Activated B cell treated with CpG ODN at 0.5 μM for 24 hours (primary cell): Measurements from ENCODE around the gene CAMK2D. TPM values are rescaled to one million over a fixed set of nuclear protein-coding genes. Genes with fewer than 3 reads are reported as not detected.
A peak's percentile ranks its signal among the peaks of the same experiment; 100 is the strongest.

Source experiments
- ATAC-seq: fragments of 200-7000 bp; cut with Tn5 transposase; one replicate; pipeline ENCODE4 v1.10.0; 2021; ENCODE audit warnings: low read depth, mild to moderate bottlenecking, moderate library complexity
- CTCF ChIA-PET: fragments of 350-600 bp; sonication (Branson Sonifier 250); formaldehyde crosslinking; loops from one replicate; lab custom pipeline; 2021; ENCODE audit warnings: antibody characterized with exemption; lab: Charles Lee
- POLR2A ChIA-PET: fragments of 350-600 bp; sonication (Branson Sonifier 250); formaldehyde crosslinking; loops from one replicate; lab custom pipeline; 2021; ENCODE audit warnings: antibody characterized with exemption; lab: Charles Lee
- DNase-seq: peaks from one replicate; pipeline ENCODE4 v3.0.0; 2022
- H3K27ac Mint-ChIP-seq: one replicate; pipeline ENCODE4 v1.8.0; 2020; ENCODE audit warnings: mixed read lengths
- H3K27me3 Mint-ChIP-seq: one replicate; pipeline ENCODE4 v1.8.0; 2021; ENCODE audit warnings: mixed read lengths
- H3K36me3 Mint-ChIP-seq: one replicate; pipeline ENCODE4 v1.8.0; 2021; ENCODE audit warnings: low read depth, mixed read lengths
- H3K4me1 Mint-ChIP-seq: one replicate; pipeline ENCODE4 v1.8.0; 2021; ENCODE audit warnings: mixed read lengths
- H3K4me3 Mint-ChIP-seq: one replicate; pipeline ENCODE4 v1.8.0; 2020; ENCODE audit warnings: mild to moderate bottlenecking, mixed read lengths
- H3K9me3 Mint-ChIP-seq: one replicate; pipeline ENCODE4 v1.8.0; 2020; ENCODE audit warnings: mixed read lengths
- CTCF ChIP-seq: fragments of 200-600 bp; IDR thresholded peaks from one replicate; pipeline ENCODE4 v1.8.0; 2022; ENCODE audit warnings: antibody characterized with exemption, mild to moderate bottlenecking
- intact Hi-C: fragments of 100-400 bp; cut with micrococcal nuclease; formaldehyde crosslinking; loops from one replicate; pipeline ENCODE4 v1.15.1; 2024
- total RNA-seq: library from RNA; stranded (reverse); gene quantifications from 2 replicates; pipeline ENCODE4 v1.2.3, GENCODE V29; 2022

Gene CAMK2D
- total RNA-seq, 1 donor from 2014 or later, result 72.9 TPM

GRCh38 chr4:113742643-113743042 lies 18.9 kb downstream of the CAMK2D start:
- no peaks in the 10 kb centered on the region for H3K9me3 Mint-ChIP-seq
- CTCF ChIA-PET, result no interaction called here
- DNase-seq (no peak), ATAC-seq (no peak)
- TF ChIP-seq CTCF, result no peak
- peaks cover 42% of the 10 kb centered on the region for H3K4me1 Mint-ChIP-seq
- H3K4me3 Mint-ChIP-seq, result no peak overlapping the region
- no peak overlapping the region for H3K27ac Mint-ChIP-seq
- intact Hi-C loops, result no loop called here
- POLR2A ChIA-PET, result no interaction called here
- H3K27me3 Mint-ChIP-seq, result no peaks in the 10 kb centered on the region
- H3K36me3 Mint-ChIP-seq, result peaks cover 26% of the 10 kb centered on the region

- ChIA-PET CTCF (no interaction called here), POLR2A (interaction anchor here (0.9 kb wide), 1 partner anchor 17 kb away, joined by 3 read pairs; no protein-coding TSS in a partner anchor)
- ATAC-seq (no peak), DNase-seq (no peak)
- TF ChIP-seq CTCF, result no peak
- peaks cover 43% of the 10 kb centered on the region for H3K4me1 Mint-ChIP-seq
- H3K27me3 Mint-ChIP-seq, result no peaks in the 10 kb centered on the region
- no peaks in the 10 kb centered on the region for H3K9me3 Mint-ChIP-seq
- intact Hi-C loops, result no loop called here
- no peak overlapping the region for H3K4me3 Mint-ChIP-seq
- H3K27ac Mint-ChIP-seq, result peak overlapping the region; percentile 31
- H3K36me3 Mint-ChIP-seq, result peaks cover 25% of the 10 kb centered on the region
Observed at GRCh38 chr4:113741956-113742355, 19.6 kb downstream of the CAMK2D start.

GRCh38 chr4:113740857-113741379 lies 20.6 kb downstream of the CAMK2D start:
- Mint-ChIP-seq H3K4me1 (peaks cover 50% of the 10 kb centered on the region), H3K27ac (peak overlapping the region; percentile 27), H3K4me3 (no peak overlapping the region), H3K36me3 (peaks cover 29% of the 10 kb centered on the region), H3K9me3 (no peaks in the 10 kb centered on the region), H3K27me3 (no peaks in the 10 kb centered on the region)
- CTCF ChIA-PET, result no interaction called here
- intact Hi-C loops, result no loop called here
- DNase-seq (no peak), ATAC-seq (no peak)
- POLR2A ChIA-PET, result no interaction called here
- no peak for TF ChIP-seq CTCF

GRCh38 chr4:113739197-113739596 lies 22.3 kb downstream of the CAMK2D start:
- ATAC-seq (peak; percentile 82), DNase-seq (no peak)
- Mint-ChIP-seq H3K9me3 (no peaks in the 10 kb centered on the region), H3K36me3 (peaks cover 32% of the 10 kb centered on the region), H3K27ac (peak overlapping the region; percentile 82), H3K27me3 (no peaks in the 10 kb centered on the region), H3K4me1 (peaks cover 58% of the 10 kb centered on the region), H3K4me3 (peak overlapping the region; percentile 52)
- ChIA-PET CTCF (no interaction called here), POLR2A (interaction anchor here (0.6 to 1.5 kb wide), 2 partner anchors 16 to 22 kb away, joined by 3 to 11 read pairs; partner anchors contain the start of gene CAMK2D)
- TF ChIP-seq CTCF, result no peak
- intact Hi-C loops, result loop anchor here (1.0 to 5.0 kb wide), 4 partner anchors 8 to 37 kb away; partner anchors contain the start of gene CAMK2D

- ATAC-seq (no peak), DNase-seq (no peak)
- TF ChIP-seq CTCF, result no peak
- ChIA-PET POLR2A (interaction anchor here (0.6 to 0.7 kb wide), 2 partner anchors 18 kb away, joined by 4 read pairs; no protein-coding TSS in a partner anchor), CTCF (no interaction called here)
- Mint-ChIP-seq H3K4me1 (peaks cover 66% of the 10 kb centered on the region), H3K27me3 (no peaks in the 10 kb centered on the region), H3K4me3 (no peak overlapping the region), H3K36me3 (peaks cover 37% of the 10 kb centered on the region), H3K9me3 (no peaks in the 10 kb centered on the region), H3K27ac (peak overlapping the region; percentile 44)
- intact Hi-C loops, result loop anchor here (2.0 to 5.0 kb wide), 3 partner anchors 13 to 36 kb away; partner anchors contain the start of gene CAMK2D
Observed at GRCh38 chr4:113738251-113738650, 23.3 kb downstream of the CAMK2D start.
